Suprapubic skin (tissue), 3 donors: ENCODE data around the gene RAPGEF6.

Experiments used
- POLR2A ChIP-seq, 2 donors: fragments of 450-650 bp; IDR thresholded peaks; one replicate each; pipeline ENCODE4 v1.6.1; 2017; ENCODE audit warnings: antibody characterized with exemption in 2 of 2, mild to moderate bottlenecking in 2 of 2, moderate library complexity in 2 of 2
- TF ChIP-seq, protein P1 (sequence below), 2 donors: fragments of 200-600 bp in 1 of 2; fragments of 450-650 bp in 1 of 2; sonication (generic) in 1 of 2; IDR thresholded peaks; one replicate each; pipeline ENCODE4 v1.5.1; 2016 to 2019; ENCODE audit warnings: antibody characterized with exemption in 2 of 2, mild to moderate bottlenecking in 1 of 2, moderate library complexity in 1 of 2

DNA sequence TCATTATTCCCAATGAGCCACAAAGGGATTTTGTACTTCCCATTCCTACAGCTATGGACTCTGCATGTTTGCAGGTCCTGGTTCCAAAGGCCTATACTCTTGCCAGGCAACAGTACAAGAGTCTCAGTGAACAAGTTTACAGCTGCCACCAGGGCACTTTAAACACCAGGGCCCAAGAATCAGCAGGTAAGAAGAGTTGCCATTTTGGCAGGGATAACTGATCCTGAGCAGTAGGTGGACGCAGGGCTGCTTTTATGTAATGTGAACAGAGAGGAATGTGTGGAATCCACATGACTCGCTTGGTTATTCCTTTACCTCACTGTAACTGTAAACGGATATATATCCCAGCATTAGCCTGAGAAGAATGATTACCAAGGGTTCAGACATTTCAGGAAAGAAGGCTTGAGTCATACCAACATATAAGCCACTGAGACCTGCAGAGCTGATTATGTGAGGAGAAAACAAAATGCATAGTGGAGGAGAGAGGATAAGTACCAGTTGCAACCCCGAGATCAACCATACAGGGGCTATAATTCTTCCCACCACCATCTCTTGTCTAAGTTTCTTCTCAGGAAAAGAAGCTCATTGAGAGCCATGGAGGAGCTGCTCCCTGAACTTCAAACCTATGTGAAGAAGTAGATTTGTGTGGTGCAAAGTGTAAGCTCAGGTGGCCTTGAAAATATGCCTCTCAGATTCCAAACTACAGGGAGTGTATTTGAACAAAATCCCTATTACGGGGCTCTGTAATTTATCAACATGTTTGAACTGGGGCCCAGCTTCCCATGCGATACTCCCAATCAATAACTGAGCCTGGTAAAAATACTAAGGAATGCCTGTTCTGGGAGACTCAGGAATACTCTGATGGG, 24.6 kb downstream of the RAPGEF6 start:
- TF ChIP-seq, protein P1, sequence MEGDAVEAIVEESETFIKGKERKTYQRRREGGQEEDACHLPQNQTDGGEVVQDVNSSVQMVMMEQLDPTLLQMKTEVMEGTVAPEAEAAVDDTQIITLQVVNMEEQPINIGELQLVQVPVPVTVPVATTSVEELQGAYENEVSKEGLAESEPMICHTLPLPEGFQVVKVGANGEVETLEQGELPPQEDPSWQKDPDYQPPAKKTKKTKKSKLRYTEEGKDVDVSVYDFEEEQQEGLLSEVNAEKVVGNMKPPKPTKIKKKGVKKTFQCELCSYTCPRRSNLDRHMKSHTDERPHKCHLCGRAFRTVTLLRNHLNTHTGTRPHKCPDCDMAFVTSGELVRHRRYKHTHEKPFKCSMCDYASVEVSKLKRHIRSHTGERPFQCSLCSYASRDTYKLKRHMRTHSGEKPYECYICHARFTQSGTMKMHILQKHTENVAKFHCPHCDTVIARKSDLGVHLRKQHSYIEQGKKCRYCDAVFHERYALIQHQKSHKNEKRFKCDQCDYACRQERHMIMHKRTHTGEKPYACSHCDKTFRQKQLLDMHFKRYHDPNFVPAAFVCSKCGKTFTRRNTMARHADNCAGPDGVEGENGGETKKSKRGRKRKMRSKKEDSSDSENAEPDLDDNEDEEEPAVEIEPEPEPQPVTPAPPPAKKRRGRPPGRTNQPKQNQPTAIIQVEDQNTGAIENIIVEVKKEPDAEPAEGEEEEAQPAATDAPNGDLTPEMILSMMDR (IDR thresholded peaks at IDR 0.05), result no peak
- TF ChIP-seq POLR2A (IDR thresholded peaks at IDR 0.05), result no peak
